Esophagus muscularis mucosa (tissue), 4 donors: Measurements from ENCODE around the gene CTTNBP2NL.

Experiments
- EP300 ChIP-seq: sonication (generic); formaldehyde crosslinking; IDR thresholded peaks from one replicate; pipeline ENCODE4 v1.6.1; 2017; ENCODE audit warnings: antibody characterized with exemption
- POLR2A ChIP-seq: fragments of 450-650 bp; IDR thresholded peaks from one replicate; pipeline ENCODE4 v1.6.1; 2017; ENCODE audit warnings: antibody characterized with exemption, moderate library complexity, mild to moderate bottlenecking, low read depth
- POLR2AphosphoS5 ChIP-seq, 2 donors: sonication (generic); formaldehyde crosslinking; IDR thresholded peaks; one replicate each; pipeline ENCODE4 v1.6.1; 2017; ENCODE audit warnings: antibody characterized with exemption in 2 of 2
- TF ChIP-seq, protein P1 (sequence below), 3 experiments: fragments of 200-600 bp in 2 of 3; fragments of 450-650 bp in 1 of 3; sonication (generic) in 2 of 3; IDR thresholded peaks; one replicate each; pipeline ENCODE4 v1.5.1; 2017 to 2019; ENCODE audit warnings: antibody characterized with exemption in 3 of 3, mild to moderate bottlenecking in 2 of 3, moderate library complexity in 1 of 3

- no peak for TF ChIP-seq EP300
- TF ChIP-seq, protein P1, sequence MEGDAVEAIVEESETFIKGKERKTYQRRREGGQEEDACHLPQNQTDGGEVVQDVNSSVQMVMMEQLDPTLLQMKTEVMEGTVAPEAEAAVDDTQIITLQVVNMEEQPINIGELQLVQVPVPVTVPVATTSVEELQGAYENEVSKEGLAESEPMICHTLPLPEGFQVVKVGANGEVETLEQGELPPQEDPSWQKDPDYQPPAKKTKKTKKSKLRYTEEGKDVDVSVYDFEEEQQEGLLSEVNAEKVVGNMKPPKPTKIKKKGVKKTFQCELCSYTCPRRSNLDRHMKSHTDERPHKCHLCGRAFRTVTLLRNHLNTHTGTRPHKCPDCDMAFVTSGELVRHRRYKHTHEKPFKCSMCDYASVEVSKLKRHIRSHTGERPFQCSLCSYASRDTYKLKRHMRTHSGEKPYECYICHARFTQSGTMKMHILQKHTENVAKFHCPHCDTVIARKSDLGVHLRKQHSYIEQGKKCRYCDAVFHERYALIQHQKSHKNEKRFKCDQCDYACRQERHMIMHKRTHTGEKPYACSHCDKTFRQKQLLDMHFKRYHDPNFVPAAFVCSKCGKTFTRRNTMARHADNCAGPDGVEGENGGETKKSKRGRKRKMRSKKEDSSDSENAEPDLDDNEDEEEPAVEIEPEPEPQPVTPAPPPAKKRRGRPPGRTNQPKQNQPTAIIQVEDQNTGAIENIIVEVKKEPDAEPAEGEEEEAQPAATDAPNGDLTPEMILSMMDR (IDR thresholded peaks at IDR 0.05) = no peak
- no peak for TF ChIP-seq POLR2A
- no peak for TF ChIP-seq POLR2AphosphoS5 (IDR thresholded peaks at IDR 0.05)
Measured at GRCh38 chr1:112446411-112446810, 50.4 kb downstream of the CTTNBP2NL start.
